Measurements from ENCODE around the gene USP30.

GRCh38 chr12:109044241-109044640, 8.1 kb upstream of the USP30 start:
- TF ChIP-seq EZH2 (IDR thresholded peaks at IDR 0.05; ENCODE audit: borderline replicate concordance, low read length) = no peak
- TF ChIP-seq CTCF (IDR thresholded peaks at IDR 0.05; ENCODE audit: low read length) = no peak
